K562 (cell line): Measurements from ENCODE around the gene SCO1. TPM values are rescaled to one million over a fixed set of nuclear protein-coding genes. Genes with fewer than 3 reads are reported as not detected.
A peak's percentile ranks its signal among the peaks of the same experiment; 100 is the strongest.

Experiments
- COPS2 ChIP-seq: fragments of 450-650 bp; conservative IDR thresholded peaks from 2 replicates; pipeline ENCODE4 v1.6.1; 2016; ENCODE audit warnings: mild to moderate bottlenecking, moderate library complexity
- EGR1 ChIP-seq: fragments of 450-650 bp; conservative IDR thresholded peaks from 2 replicates; pipeline ENCODE4 v1.6.1; 2017; ENCODE audit warnings: mild to moderate bottlenecking
- ETV1 ChIP-seq: fragments of 450-650 bp; conservative IDR thresholded peaks from 2 replicates; pipeline ENCODE4 v1.6.1; 2016; ENCODE audit warnings: missing genetic modification characterization, control low read depth, low read depth, missing compliant biosample characterization
- HMG20A ChIP-seq: fragments of 450-650 bp; formaldehyde crosslinking; conservative IDR thresholded peaks from 2 replicates; pipeline ENCODE4 v1.4.0; 2020; ENCODE audit warnings: mild to moderate bottlenecking, mixed read lengths
- JUND ChIP-seq, 2 experiments: IDR thresholded peaks; 2 replicates in 1 of 2; 3 replicates in 1 of 2; pipeline ENCODE4 v1.6.1; 2011; ENCODE audit warnings: borderline replicate concordance in 2 of 2, low read depth in 2 of 2, low read length in 2 of 2, improper control_type of control experiment in 1 of 2, missing biosample characterization in 1 of 2, missing genetic modification characterization in 1 of 2, missing genetic modification reagents in 1 of 2
- KDM1A ChIP-seq, 2 experiments: fragments of 450-650 bp; IDR thresholded peaks; 2 replicates each; pipeline ENCODE4 v1.6.1; 2016; ENCODE audit warnings: mild to moderate bottlenecking in 2 of 2
- MAFK ChIP-seq: IDR thresholded peaks from 2 replicates; pipeline ENCODE4 v1.6.1; 2011; ENCODE audit warnings: low read length, improper control_type of control experiment
- MEIS2 ChIP-seq: fragments of 450-650 bp; IDR thresholded peaks from 2 replicates; pipeline ENCODE4 v1.6.1; 2014; ENCODE audit warnings: mild to moderate bottlenecking; ENCODE audit not compliant: partially characterized antibody
- PURB ChIP-seq: sonication (generic); formaldehyde crosslinking; IDR thresholded peaks from 2 replicates; pipeline ENCODE4 v1.9.0; 2021; ENCODE audit warnings: low read depth, mild to moderate bottlenecking, missing genetic modification reagents
- RAD21 ChIP-seq, 2 experiments: fragments of 250-450 bp in 1 of 2; fragments of 450-650 bp in 1 of 2; sonication (Bioruptor Pico) in 1 of 2; formaldehyde crosslinking in 1 of 2; IDR thresholded peaks in 1 of 2; conservative IDR thresholded peaks in 1 of 2; 2 replicates each; pipeline versions ENCODE4 v1.4.0 to v1.8.0; 2020 to 2022; ENCODE audit warnings: mild to moderate bottlenecking in 2 of 2, moderate library complexity in 1 of 2
- RBM25 ChIP-seq: fragments of 200-400 bp; formaldehyde crosslinking; IDR thresholded peaks from 2 replicates; pipeline ENCODE4 v1.6.1; 2018; ENCODE audit warnings: low read length, low read depth, moderate library complexity; ENCODE audit not compliant: severe bottlenecking
- YY1 ChIP-seq, 3 experiments: IDR thresholded peaks; 2 replicates each; pipeline ENCODE4 v1.6.1; 2011; ENCODE audit warnings: low read length in 2 of 3, mild to moderate bottlenecking in 2 of 3, moderate library complexity in 2 of 3, borderline replicate concordance in 1 of 3, control low read depth in 1 of 3, low read depth in 1 of 3; ENCODE audit not compliant: insufficient read depth in 3 of 3, insufficient replicate concordance in 2 of 3, control insufficient read depth in 1 of 3, insufficient read length in 1 of 3; ENCODE audit errors: extremely low read depth in 1 of 3
- ZNF174 ChIP-seq: fragments of 250-450 bp; sonication (Bioruptor Pico); IDR thresholded peaks from 2 replicates; pipeline ENCODE4 v1.4.0; 2020; ENCODE audit warnings: mild to moderate bottlenecking
- polyA plus RNA-seq, 8 experiments: library from polyadenylated mRNA; depleted of rRNA in 4 of 8; stranded (reverse) in 5 of 8; unstranded in 3 of 8; fragments of >200 nt; fragmentation: Nextera tagmentation in 2 of 8; fragmentation: Illumina TruSeq in 1 of 8; extraction: Ambion mirVana in 2 of 8; extraction: Trizol in 1 of 8; gene quantifications; 2 replicates each; pipeline versions ENCODE4 v1.2.1 to v1.2.3, GENCODE V29; 2011 to 2014; ENCODE audit warnings: inconsistent platforms in 1 of 8, missing spikeins in 1 of 8
- total RNA-seq, 7 experiments: library from RNA; depleted of rRNA in 6 of 7; stranded (reverse); fragments of >200 nt in 6 of 7; fragmentation: Illumina TruSeq in 2 of 7; extraction: Trizol in 2 of 7; gene quantifications; 2 replicates each; pipeline versions ENCODE4 v1.2.1 to v1.2.3, GENCODE V29; 2011 to 2021; ENCODE audit warnings: low replicate concordance in 1 of 7
- TF ChIP-seq, protein P1 (sequence below): fragments of 250-450 bp; sonication (Bioruptor Pico); IDR thresholded peaks from 2 replicates; pipeline ENCODE4 v1.4.0; 2020; ENCODE audit warnings: mild to moderate bottlenecking, moderate library complexity
- TF ChIP-seq, protein P2 (sequence below), 3 experiments: IDR thresholded peaks in 2 of 3; conservative IDR thresholded peaks in 1 of 3; 2 replicates each; pipeline ENCODE4 v1.5.1; 2011 to 2012; ENCODE audit warnings: low read length in 3 of 3, mild to moderate bottlenecking in 3 of 3, control low read depth in 2 of 3, improper control_type of control experiment in 1 of 3, inconsistent platforms in 1 of 3, low read depth in 1 of 3, mixed read lengths in 1 of 3, moderate library complexity in 1 of 3; ENCODE audit not compliant: insufficient read depth in 2 of 3
- TF ChIP-seq, protein P3 (sequence below): fragments of 250-450 bp; sonication (Bioruptor Pico); IDR thresholded peaks from 2 replicates; pipeline ENCODE4 v1.8.0; 2022; ENCODE audit warnings: inconsistent platforms

SCO1 gene
- total and polyA plus RNA-seq, 9 of the 15 experiments (the other 6 are each of a cell fraction or from before 2014, with no cell fraction given): 7.1 to 40.9 (median 22.1) TPM

DNA sequence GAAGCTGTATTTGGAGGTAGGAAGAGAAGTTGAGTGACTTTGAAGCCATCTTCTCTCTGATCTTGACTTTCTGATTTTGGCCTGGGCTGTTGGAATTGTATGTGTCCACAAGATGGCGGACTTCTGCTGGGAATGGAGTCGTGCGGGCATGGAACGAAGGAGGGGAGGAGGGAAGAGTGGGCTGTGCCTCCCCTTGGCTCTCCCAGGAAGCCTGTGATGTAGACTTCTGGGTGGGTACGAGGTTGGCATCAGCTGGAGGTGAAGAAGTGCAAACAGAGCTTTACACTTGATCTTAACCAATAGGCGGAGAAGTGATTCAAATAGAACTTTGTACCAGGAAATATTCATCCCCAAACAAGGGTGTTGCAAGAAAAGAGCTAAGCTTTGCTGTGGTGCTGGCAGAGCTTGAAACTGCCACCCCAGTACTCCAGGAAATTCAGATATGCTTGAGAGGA, 39.9 kb upstream of the SCO1 start (continued):
- no peak for TF ChIP-seq PURB (CRISPR knock-in tag)
- TF ChIP-seq, protein P1, sequence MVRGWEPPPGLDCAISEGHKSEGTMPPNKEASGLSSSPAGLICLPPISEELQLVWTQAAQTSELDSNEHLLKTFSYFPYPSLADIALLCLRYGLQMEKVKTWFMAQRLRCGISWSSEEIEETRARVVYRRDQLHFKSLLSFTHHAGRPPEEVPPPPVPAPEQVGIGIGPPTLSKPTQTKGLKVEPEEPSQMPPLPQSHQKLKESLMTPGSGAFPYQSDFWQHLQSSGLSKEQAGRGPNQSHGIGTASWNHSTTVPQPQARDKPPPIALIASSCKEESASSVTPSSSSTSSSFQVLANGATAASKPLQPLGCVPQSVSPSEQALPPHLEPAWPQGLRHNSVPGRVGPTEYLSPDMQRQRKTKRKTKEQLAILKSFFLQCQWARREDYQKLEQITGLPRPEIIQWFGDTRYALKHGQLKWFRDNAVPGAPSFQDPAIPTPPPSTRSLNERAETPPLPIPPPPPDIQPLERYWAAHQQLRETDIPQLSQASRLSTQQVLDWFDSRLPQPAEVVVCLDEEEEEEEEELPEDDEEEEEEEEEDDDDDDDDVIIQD: no peak
- TF ChIP-seq ZNF174: no peak
- TF ChIP-seq COPS2: no peak
- TF ChIP-seq HMG20A (CRISPR knock-in tag): no peak
- no peak for TF ChIP-seq MEIS2
- TF ChIP-seq KDM1A (IDR thresholded peaks at IDR 0.05): no peak
- no peak for TF ChIP-seq MAFK
- peak in 1 of 3 experiments; percentile 22 for TF ChIP-seq YY1 (IDR thresholded peaks at IDR 0.05; ENCODE audit: borderline replicate concordance in 1 of 3, control insufficient read depth in 1 of 3, extremely low read depth in 1 of 3, insufficient read depth in 3 of 3, insufficient read length in 1 of 3, insufficient replicate concordance in 2 of 3, low read depth in 1 of 3, low read length in 2 of 3)
- TF ChIP-seq, protein P2, sequence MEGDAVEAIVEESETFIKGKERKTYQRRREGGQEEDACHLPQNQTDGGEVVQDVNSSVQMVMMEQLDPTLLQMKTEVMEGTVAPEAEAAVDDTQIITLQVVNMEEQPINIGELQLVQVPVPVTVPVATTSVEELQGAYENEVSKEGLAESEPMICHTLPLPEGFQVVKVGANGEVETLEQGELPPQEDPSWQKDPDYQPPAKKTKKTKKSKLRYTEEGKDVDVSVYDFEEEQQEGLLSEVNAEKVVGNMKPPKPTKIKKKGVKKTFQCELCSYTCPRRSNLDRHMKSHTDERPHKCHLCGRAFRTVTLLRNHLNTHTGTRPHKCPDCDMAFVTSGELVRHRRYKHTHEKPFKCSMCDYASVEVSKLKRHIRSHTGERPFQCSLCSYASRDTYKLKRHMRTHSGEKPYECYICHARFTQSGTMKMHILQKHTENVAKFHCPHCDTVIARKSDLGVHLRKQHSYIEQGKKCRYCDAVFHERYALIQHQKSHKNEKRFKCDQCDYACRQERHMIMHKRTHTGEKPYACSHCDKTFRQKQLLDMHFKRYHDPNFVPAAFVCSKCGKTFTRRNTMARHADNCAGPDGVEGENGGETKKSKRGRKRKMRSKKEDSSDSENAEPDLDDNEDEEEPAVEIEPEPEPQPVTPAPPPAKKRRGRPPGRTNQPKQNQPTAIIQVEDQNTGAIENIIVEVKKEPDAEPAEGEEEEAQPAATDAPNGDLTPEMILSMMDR (IDR thresholded peaks at IDR 0.05 in 2 of 3, conservative IDR thresholded peaks at IDR 0.05 in 1 of 3; ENCODE audit: insufficient read depth in 2 of 3, low read depth in 1 of 3, low read length in 3 of 3): peak; percentile 61 to 70 (median 67)
- no peak for TF ChIP-seq EGR1
- no peak for TF ChIP-seq ETV1 (tag)
- TF ChIP-seq RAD21 (CRISPR knock-in tag; conservative IDR thresholded peaks at IDR 0.05 in 1 of 2, IDR thresholded peaks at IDR 0.05 in 1 of 2): peak; percentile 35 to 70; a peak in 3 of 4 replicates
- TF ChIP-seq, protein P3, sequence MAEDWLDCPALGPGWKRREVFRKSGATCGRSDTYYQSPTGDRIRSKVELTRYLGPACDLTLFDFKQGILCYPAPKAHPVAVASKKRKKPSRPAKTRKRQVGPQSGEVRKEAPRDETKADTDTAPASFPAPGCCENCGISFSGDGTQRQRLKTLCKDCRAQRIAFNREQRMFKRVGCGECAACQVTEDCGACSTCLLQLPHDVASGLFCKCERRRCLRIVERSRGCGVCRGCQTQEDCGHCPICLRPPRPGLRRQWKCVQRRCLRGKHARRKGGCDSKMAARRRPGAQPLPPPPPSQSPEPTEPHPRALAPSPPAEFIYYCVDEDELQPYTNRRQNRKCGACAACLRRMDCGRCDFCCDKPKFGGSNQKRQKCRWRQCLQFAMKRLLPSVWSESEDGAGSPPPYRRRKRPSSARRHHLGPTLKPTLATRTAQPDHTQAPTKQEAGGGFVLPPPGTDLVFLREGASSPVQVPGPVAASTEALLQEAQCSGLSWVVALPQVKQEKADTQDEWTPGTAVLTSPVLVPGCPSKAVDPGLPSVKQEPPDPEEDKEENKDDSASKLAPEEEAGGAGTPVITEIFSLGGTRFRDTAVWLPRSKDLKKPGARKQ (CRISPR knock-in tag): no peak
- no peak for TF ChIP-seq RBM25
- TF ChIP-seq JUND (IDR thresholded peaks at IDR 0.05; ENCODE audit: borderline replicate concordance, low read depth, low read length): 0 out of 2 replicates have a peak, but pooled peaks have one; percentile 11
- TF ChIP-seq JUND (tag; IDR thresholded peaks at IDR 0.05; ENCODE audit: borderline replicate concordance, low read depth, low read length): no peak
